Dedifferentiated amniotic fluid mesenchymal stem cell (primary cell): ENCODE measurements around the gene TRIP4.
A peak's percentile ranks its signal among the peaks of the same experiment; 100 is the strongest.

Experiments used
- DNase-seq: peaks from one replicate; pipeline ENCODE4 v3.0.0-alpha.2; 2016; ENCODE audit errors: extremely low spot score

The TRIP4 gene

GRCh38 chr15:64447536-64448315, 60.1 kb downstream of the TRIP4 start:
- no peak for DNase-seq

- DNase-seq = no peak
These were observed 65.5 kb downstream of the TRIP4 start for GRCh38 chr15:64452988-64453688.

- DNase-seq = no peak
These were observed 66.0 kb downstream of the TRIP4 start for GRCh38 chr15:64453689-64454037.

GRCh38 chr15:64454282-64454681, 66.6 kb downstream of the TRIP4 start:
- DNase-seq = no peak

GRCh38 chr15:64455961-64456371, 68.3 kb downstream of the TRIP4 start:
- no peak for DNase-seq

GRCh38 chr15:64456634-64457108, 69.0 kb downstream of the TRIP4 start:
- no peak for DNase-seq

- DNase-seq = no peak
These were observed 71.6 kb downstream of the TRIP4 start for GRCh38 chr15:64459066-64459781.

GRCh38 chr15:64460206-64460723, 72.6 kb downstream of the TRIP4 start, which contains the start of gene ZNF609:
ZNF609 (plus strand) TSS chr15:64460578; CDS start chr15:64499420, 38,842 bp downstream.
- peak; percentile 94 for DNase-seq

- DNase-seq = peak; percentile 65
These were observed 73.4 kb downstream of the TRIP4 start for GRCh38 chr15:64460724-64461720.

- DNase-seq = no peak
These were observed 74.1 kb downstream of the TRIP4 start for GRCh38 chr15:64461721-64462162.

GRCh38 chr15:64462492-64462891, 74.9 kb downstream of the TRIP4 start:
- DNase-seq = no peak

GRCh38 chr15:64464276-64465005, 76.8 kb downstream of the TRIP4 start:
- no peak for DNase-seq

GRCh38 chr15:64466408-64467141, 78.9 kb downstream of the TRIP4 start:
- DNase-seq = no peak

- no peak for DNase-seq
These were observed 84.5 kb downstream of the TRIP4 start for GRCh38 chr15:64472161-64472560.

- no peak for DNase-seq
These were observed 87.2 kb downstream of the TRIP4 start for GRCh38 chr15:64474846-64475245.

GRCh38 chr15:64476550-64476949, 88.9 kb downstream of the TRIP4 start:
- no peak for DNase-seq

- no peak for DNase-seq
These were observed 91.2 kb downstream of the TRIP4 start for GRCh38 chr15:64478863-64479262.

- no peak for DNase-seq
These were observed 93.3 kb downstream of the TRIP4 start for GRCh38 chr15:64480891-64481290.

GRCh38 chr15:64483749-64484148, 96.1 kb downstream of the TRIP4 start:
- DNase-seq = no peak
